HG02759 (cell line): ENCODE data around the gene VAMP2.

Source experiments
- ATAC-seq: cut with Tn5 transposase; IDR thresholded peaks from one replicate; pipeline ENCODE4 v1.9.1; 2021; ENCODE audit warnings: mild to moderate bottlenecking, moderate library complexity; ENCODE audit not compliant: unreplicated experiment

The VAMP2 gene, protein sequence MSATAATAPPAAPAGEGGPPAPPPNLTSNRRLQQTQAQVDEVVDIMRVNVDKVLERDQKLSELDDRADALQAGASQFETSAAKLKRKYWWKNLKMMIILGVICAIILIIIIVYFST

DNA sequence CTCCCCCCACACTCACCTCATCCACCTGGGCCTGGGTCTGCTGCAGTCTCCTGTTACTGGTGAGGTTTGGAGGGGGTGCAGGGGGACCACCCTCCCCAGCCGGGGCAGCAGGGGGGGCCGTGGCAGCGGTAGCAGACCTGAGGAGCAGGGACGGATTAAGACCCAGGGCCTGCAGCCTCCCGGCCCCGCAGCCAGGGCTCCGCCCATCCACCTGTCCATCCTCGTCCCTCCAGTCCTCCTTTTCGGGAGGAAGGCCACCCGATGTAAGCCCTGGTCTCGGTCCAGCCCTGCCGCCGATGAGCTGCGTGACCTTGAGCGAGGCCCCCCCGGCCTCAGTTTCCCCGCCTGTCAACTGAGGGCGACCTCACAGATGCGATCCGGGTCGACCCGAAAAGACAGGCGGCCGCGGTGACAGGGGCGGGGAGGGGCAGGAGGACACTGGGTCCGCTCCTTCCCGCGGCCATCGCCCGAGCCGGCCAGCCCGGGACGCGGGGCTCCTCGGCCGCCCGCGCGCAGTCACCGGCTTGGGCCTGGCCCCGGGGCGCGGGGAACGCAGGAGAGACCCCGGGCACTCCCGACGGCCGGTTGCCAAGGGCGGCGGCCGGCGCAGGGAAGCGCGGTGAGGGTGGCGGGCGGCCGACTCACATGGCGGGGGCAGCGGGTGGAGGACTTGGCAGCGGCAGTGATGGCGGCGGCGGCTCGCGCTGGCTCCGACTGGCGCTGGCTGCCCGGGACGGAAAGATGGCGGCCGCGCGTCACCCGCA, at the start of gene VAMP2:
Gene VAMP2 (minus strand): TSS at position 716 of the 764 bp plus-strand sequence. CDS start 69 bp downstream, at position 647.
- peak; percentile 66 for ATAC-seq

DNA sequence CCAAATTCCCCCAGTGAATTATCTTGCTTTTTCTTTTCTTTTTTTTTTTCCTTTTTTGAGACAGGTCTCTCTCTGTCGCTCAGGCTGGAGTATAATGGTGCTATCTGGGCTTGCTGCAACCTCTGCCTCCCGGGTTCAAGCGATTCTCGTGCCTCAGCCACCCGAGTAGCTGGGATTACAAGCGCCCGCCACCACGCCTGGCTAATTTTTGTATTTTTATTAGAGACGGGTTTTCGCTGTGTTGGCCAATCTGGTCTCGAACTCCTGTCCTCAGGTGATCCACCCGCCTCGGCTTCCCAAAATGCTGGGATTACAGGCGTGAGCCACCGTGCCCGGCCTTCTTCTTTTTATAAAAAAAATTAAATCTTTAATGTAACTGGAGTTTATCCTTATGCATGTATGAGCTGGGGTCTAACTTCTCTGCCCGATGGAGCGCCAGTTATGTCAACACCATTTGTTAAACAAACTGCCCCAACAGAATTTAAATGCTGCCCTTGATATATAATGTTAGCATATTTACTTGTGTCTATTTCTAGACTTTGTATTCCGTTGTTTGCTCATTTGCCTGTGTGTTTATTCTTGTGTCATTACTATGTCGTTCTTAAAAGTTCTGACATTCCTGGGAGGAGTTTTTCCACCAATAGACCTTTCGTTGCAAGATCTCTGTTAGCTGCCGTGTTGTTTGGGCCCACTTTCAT, 48.2 kb upstream of the VAMP2 start:
- peak; percentile 31 for ATAC-seq

DNA sequence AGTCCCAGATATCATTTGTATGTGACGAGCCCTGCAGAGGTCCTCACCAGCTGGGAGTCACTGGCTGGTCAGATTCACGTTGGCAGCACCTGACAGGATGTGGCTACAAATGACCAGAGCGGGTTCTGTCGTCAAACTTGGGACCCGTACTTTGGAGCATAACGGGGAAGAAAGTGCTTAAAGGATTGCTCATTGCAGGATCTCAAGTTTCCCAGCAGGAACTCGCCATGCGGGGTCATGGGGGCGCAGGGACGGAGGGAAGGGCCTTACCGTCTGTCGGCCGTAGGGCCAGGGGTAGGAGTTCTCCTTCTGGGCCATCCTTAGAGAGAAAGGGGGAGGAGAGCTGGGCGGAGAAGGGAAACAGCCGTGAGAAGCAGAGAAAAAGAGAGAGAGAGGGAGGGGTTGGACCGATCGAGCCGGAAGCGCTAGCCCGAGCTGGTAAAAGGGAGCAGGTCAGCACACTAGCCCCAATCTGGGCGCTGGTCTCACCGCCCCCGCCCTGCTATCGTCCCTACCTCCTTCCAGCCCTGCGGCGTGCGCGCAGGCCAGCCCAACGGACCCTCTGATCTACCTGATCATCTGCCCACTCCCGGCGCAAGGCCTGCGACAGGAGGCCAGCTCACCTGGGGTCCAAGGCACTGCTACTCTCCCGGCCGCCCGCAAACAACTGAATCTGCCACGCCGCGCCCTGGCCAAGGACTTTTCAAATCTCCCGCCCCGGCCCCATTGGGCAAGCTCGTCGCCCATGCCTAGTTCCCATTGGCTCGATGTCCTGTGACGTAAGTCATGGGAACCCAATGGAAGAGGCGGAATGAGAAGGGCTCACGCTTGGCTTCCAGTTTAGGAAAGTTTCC, 47.4 kb upstream of the VAMP2 start, which contains the start of gene AURKB:
Gene AURKB (minus strand): TSS at position 669 of the 854 bp plus-strand sequence. CDS start 351 bp downstream, at position 318.
- ATAC-seq: peak; percentile 89

DNA sequence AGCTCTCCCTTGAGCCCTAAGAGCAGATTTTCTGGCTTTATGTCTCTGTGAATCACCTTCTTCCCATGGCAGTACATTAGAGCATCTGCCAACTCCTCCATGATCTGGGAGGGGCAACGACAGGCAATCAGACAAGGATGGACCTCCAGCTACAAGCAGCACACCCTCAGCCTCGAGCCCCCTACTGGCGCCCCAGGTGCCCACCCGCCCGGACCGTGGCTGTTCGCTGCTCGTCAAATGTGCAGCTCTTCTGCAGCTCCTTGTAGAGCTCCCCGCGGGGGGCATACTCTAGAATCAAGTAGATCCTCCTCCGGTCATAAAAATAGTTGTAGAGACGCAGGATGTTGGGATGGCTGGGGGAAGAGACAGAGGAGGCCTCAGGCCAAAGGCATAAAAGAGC, 43.8 kb upstream of the VAMP2 start:
- ATAC-seq: no peak

DNA sequence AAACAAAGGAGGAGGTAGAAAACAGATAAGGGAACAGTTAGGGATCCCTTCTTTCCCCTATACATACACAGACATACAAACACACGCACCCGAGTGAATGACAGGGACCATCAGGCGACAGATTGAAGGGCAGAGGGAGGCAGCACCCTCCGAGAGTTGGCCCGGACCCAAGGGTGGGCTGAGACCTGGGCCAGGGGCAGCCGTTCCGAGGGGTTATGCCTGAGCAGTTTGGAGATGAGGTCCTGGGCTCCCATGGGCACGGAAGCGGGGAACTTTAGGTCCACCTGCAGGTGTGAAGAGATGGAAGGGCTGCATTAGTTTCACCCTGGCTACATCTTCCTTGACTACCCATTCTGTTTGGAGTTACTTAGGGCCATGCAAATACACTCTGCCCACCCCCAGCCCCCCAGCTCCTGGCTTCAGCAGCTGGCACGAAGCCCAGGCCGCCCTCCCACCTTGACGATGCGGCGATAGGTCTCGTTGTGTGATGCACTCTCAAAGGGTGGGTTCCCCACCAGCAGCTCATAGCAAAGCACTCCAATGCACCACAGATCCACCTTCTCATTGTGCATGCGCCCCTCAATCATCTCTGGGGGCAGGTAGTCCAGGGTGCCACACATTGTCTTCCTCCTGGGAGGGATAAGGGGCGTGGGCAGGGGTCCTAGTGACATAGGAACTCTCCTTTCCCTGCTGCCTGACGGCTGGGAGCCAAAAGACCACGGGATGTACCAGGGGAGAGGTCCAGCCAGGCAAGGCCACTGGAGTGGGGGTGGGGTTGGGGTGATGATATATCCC, 42.2 kb upstream of the VAMP2 start:
- no peak for ATAC-seq

DNA sequence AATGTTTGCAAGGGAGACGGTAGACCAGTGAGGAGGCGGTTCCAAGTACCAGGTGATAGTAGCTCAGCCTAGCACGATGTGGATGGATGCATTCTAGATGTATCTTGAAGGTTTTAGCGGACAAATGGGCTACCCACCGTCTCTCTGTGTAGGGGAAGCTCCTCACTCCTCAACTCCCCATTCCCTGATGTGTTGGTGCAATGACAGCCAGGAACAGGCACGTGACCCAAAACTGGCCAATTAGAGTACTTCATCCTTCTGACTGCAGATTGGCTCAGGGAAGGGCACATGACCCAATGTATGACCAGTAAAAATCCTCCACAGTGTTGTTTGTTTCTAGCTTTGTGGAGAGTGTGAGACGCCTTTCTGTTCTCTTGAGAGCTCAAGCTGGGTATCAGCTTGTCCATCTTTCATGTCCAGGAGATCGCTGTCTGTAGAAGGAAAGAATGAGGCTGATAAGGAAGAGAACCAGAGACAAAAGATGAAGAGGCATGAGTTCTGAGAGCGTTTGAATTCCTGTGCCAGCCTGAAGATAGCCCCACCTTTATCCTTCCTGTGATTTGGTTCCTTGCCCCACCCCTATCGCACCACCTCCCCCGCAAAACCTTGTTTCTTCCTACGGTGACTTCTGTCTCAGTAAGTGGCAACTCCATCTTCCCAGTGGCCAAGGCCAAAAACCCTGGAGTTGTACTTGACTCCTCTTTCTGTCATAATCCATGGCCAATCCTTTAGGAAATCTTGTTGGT, 29.5 kb upstream of the VAMP2 start:
- peak; percentile 28 for ATAC-seq

DNA sequence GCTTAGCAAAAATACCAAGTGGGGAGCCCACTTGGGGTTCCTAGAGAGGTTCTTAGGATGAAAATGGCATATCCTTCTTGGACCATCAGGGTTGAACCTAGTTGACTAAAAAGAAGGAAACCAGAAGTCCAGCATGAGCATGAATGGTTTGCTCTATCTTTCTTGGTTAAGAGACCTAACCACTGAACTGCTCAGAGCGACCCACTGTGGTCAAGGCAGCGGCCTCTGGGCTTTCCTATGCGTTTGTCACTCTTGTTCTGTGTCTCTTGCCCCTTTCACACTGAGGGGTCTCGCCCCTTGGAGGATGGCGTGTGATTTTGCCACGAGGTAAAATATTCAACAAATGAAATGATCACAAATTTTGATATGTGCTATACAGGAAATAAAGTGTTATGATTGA, 27.8 kb upstream of the VAMP2 start:
- no peak for ATAC-seq

DNA sequence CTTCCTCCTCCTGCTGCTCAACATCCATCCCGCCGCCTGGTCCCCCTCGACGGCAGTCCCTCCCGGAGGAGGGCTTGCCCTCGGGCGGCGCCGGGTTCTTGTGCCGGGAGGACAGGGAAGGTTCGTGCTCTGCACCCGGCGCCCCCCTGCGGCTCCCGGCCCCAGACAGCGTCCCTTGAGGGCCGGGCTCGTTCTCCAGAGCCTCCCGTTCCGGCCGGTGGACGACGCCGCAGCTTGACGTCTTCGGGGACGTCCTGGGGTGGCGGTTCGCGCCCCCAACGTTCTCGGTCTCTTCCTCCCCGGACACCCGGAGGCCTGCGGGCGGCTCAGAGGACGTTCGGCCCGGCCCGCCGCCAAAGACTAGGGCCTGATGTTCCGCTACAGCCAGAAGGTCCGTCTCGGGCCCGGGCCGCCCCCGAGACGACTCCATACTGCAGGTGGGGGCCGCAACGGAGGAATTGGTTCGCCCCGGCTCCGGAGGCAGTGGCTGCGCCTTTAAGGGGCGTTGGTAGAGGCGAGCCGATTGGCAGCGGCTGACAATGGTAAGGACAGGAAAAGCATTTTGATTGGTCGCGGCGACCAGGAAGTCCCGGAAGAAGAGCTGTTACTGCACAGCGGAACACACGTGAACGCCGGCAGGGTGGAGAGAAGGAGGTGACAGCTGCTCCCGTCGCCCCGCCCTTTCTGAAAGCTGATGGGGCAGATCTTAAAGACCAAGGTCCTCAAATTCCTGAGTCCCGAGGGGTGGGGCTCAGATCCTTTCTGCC, 27.1 kb upstream of the VAMP2 start, which contains the start of gene BORCS6:
Gene BORCS6 (minus strand): TSS at position 470 of the 767 bp plus-strand sequence. CDS start 40 bp downstream, at position 430.
- ATAC-seq: peak; percentile 50

DNA sequence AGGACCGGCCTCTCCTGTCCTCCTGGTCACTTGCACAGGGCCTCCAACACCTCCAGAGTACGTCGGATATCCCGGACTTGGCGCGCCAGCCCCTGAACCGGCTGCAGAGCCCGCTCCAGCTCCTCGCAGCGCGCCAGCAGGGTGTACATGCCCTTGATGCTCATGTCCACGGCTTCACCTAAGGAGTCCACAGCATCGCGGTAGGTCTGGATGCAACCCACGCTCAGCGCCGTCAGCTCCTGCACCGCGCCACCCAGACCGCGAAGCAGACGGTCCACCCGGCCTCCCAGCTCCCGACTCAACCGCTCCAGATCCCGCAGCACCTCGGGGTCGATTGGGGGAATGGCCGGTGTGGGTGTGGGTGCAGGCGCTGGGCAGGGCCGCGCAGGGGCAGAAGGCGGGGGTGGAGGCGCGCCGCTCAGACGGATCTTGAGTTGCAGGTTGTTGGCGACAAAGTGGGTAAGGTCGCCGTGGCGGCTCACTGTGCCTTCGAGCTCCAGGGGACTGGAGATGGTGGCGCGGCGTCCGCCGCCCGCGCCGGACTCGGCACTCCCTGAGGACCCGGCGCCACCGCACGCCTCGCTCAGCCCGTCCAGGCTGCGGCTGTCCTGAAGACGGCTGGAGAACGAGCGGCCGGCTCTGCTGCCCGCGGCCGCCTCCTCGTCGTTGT, 26.4 kb upstream of the VAMP2 start:
- no peak for ATAC-seq

DNA sequence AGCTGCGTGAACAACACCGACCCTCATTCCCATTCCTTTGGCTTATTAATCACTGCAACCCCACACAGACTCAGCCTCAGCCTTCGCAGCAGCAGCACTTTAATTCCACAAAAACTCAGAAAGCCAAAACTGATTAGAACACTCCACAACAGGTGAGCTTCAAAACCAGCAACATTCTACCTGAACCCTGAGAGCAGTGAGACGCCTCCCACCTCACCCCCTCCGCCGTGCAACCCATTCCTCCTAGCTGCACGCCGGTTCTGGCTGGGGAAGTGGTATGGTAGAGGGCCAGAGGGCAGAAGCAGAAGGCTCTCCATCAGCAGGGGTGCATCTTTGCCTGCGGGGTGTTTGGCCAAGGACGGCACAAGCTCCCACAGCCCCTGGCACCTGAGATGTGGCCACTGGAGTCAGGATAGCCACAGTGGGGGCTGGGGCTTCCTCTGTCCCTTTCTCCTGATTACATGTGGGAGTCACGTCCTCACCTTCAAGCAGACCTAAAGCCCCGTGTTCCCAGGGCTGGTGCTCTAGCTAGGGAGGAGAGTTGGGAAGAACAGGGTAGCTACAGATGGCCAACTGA, 25.6 kb upstream of the VAMP2 start:
- no peak for ATAC-seq

DNA sequence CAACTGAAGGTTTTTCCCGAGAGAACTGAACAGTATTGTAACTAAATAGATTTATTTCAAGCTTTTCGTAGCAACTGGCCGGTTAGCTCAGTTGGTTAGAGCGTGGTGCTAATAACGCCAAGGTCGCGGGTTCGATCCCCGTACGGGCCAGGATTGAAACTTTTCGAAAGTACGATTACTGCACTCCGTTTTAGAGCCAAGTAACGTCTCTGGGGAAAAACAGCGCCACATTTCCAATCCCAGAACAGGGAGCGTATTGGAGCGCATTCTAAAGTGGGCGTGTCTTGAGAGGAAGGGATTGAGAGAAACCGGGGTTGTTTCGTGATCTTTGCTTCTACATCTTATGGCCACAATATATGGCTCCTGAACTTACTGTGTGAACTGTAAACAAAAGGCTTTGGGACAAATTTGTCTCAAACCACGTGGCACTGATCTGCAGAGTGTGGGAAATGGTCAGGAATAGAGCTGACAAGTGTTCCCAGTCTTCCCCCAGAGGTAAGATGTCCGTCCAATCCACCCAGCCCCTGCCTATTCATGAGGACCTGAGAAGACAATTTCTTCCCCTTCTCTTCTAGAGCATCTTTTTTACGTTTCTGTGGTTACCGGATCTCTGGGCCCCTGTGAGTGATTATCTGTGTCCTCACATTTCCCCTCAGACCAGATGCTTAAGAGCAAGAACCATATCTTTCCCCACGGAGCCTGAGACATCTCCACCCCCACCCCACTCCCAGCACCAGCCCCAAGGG, 24.9 kb upstream of the VAMP2 start:
- ATAC-seq: peak; percentile 30

DNA sequence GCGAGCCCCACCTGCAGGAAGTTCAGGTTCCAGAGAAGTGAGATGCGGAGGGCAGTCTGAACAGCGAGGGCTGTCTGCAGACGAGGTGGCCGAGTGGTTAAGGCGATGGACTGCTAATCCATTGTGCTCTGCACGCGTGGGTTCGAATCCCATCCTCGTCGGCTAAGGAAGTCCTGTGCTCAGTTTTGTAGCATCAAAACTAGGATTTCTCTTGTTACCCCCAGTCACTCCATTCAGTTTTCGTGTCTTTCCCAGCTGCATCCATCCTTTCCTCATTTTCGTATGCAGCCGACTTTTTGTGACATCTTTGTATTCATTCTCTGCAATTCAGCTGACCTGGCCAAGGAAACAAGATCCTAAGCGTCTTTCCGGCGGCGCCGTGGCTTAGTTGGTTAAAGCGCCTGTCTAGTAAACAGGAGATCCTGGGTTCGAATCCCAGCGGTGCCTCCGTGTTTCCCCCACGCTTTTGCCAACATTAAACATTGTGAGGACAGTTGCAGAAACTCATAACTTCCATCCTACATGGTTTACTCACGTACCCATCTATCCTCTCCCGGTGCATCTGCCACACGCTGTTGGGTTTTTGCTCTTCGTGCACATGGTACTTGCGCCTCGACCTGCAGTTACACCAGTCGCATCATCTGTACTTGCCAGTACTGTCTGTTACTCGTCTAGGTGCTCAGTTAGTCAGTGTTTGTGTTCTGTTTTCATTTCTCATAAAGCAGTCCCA, 24.2 kb upstream of the VAMP2 start:
- peak; percentile 26 for ATAC-seq

DNA sequence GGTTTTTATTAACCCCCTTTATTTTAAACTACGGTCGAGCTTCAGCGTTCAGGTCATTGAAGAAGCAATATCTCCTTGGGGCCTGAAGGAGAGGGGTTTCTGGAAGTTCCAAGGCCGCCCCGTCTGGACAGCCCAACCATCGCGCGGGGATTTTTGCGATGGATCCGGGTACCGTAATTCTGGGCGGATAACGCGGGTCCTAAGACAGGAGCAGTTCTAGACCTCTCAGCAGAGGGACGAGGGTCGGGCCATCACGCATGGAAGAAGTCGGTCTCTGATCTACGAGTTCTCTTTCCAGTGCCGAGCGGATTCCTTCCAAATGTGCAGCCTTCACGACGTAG, 23.7 kb upstream of the VAMP2 start:
- ATAC-seq: peak; percentile 1

DNA sequence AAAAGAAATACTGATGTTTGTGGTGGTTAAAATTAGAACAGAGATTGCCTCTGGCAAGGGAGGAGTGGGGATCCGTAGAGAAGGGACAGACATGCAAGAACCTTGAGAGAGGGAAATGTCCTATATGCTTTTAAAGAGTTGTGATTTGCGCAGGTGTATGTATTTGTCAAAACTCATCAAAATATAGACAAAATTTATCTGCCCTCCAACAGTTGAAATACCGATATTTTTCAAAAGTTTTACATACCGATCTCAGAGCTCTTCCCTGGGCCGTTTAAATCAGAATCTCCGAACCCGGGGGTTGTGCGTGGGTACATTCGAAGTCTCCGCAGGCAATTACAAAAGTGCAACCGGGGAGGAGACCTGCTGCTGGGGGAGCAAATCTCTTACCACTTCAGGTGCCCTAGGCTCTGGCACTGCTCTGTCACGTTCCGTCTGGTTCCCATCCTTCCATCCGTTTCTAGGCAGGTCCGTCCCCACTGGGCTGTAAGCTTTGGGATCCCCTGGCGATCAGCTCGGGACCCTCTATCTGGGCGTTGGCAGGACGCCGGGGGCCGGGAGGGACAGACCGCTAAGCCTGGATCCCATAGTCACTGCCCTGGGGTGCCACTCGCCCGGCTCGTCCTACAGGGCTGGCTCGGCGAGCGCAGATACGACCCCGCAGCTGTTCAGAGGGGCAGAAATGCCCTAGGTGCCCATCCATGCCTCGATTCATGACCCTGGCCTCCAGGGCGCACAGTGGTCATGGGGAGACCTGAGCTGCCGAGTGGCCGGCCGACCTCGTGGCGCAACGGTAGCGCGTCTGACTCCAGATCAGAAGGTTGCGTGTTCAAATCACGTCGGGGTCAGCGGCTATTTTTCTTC, 23.1 kb upstream of the VAMP2 start:
- ATAC-seq: peak; percentile 20

DNA sequence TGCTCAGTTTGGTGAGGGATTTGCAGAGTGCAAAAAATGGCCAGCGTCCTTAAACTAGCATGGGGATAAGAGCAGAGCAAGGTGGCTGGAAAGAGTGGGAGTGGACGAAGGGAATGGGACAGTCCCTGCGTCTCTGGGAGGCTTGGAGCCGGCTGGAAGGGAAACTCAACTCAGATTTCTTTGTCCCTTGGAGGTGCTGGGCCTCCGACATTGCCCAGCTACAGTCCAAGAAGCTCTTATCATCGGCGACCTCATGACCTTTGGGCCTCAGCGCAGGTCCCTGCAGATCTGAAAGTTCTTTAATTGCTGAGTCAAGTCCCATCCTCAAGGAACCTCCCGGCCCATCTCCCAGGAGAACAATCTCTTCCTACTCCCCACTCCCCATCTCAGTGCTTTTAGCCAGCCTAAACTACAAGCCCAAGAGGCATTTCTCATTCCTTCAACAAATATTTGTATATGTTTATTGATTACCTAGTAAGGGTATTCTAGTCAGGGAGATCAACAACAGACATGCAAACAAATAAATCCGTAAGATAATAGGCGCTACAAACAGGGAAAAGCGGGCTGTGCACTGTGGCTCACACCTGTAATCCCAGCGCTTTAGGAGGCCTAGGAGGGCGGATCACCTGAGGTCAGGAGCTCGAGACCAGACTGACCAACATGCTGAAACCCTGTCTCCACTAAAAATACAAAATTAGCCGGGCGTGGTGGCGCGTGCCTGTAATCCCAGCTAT, 14.4 kb upstream of the VAMP2 start:
- ATAC-seq: no peak
